GM12878 (cell line): ENCODE data around the gene ADA. TPM values are rescaled to one million over a fixed set of nuclear protein-coding genes. Genes with fewer than 3 reads are reported as not detected.

ENCODE experiments used
- BCL11A ChIP-seq: IDR thresholded peaks from 2 replicates; pipeline ENCODE4 v1.6.1; 2011; ENCODE audit warnings: low read depth, low read length
- CHD1 ChIP-seq: IDR thresholded peaks from 2 replicates; pipeline ENCODE4 v1.6.1; 2012; ENCODE audit warnings: low read depth, low read length, improper control_type of control experiment
- ESRRA ChIP-seq: IDR thresholded peaks from 2 replicates; pipeline ENCODE4 v1.6.1; 2012; ENCODE audit warnings: mild to moderate bottlenecking, low read length, improper control_type of control experiment
- HDGF ChIP-seq: fragments of 450-650 bp; IDR thresholded peaks from 2 replicates; pipeline ENCODE4 v1.6.1; 2016; ENCODE audit warnings: antibody characterized with exemption
- JUNB ChIP-seq: IDR thresholded peaks from 2 replicates; pipeline ENCODE4 v1.6.1; 2016; ENCODE audit warnings: antibody characterized with exemption, mild to moderate bottlenecking
- MTA3 ChIP-seq: IDR thresholded peaks from 2 replicates; pipeline ENCODE4 v1.6.1; 2012; ENCODE audit warnings: low read length, inconsistent platforms, borderline replicate concordance
- NR2C1 ChIP-seq: fragments of 450-650 bp; IDR thresholded peaks from 2 replicates; pipeline ENCODE4 v1.6.1; 2017; ENCODE audit warnings: antibody characterized with exemption, mild to moderate bottlenecking, moderate library complexity
- POLR2AphosphoS5 ChIP-seq: IDR thresholded peaks from 2 replicates; pipeline ENCODE4 v1.6.1; 2011; ENCODE audit warnings: mild to moderate bottlenecking, low read length, inconsistent platforms
- RAD51 ChIP-seq: fragments of 450-650 bp; IDR thresholded peaks from 2 replicates; pipeline ENCODE4 v1.6.1; 2016; ENCODE audit warnings: moderate library complexity, mild to moderate bottlenecking, inconsistent platforms
- SIN3A ChIP-seq: IDR thresholded peaks from 2 replicates; pipeline ENCODE4 v1.6.1; 2012; ENCODE audit warnings: low read depth, low read length, improper control_type of control experiment
- STAT1 ChIP-seq: fragments of 450-650 bp; conservative IDR thresholded peaks from 2 replicates; pipeline ENCODE4 v1.6.1; 2014; ENCODE audit warnings: antibody characterized with exemption, mild to moderate bottlenecking
- polyA plus RNA-seq, 11 experiments: library from polyadenylated mRNA; depleted of rRNA in 4 of 11; unstranded in 6 of 11; stranded (reverse) in 5 of 11; fragments of >200 nt; fragmentation: Nextera tagmentation in 4 of 11; fragmentation: Illumina TruSeq in 1 of 11; extraction: Ambion mirVana in 4 of 11; extraction: Trizol in 1 of 11; gene quantifications; 1 replicate in 1 of 11; 2 replicates in 10 of 11; pipeline versions ENCODE4 v1.2.1 to v1.2.3, GENCODE V29; 2011 to 2016; ENCODE audit warnings: inconsistent platforms in 2 of 11, missing spikeins in 2 of 11, low read depth in 1 of 11
- total RNA-seq, 4 experiments: library from RNA; depleted of rRNA in 3 of 4; stranded (reverse); fragments of >200 nt in 3 of 4; fragmentation: Illumina TruSeq in 1 of 4; extraction: Trizol in 1 of 4; gene quantifications; 2 replicates each; pipeline versions ENCODE4 v1.2.1 to v1.2.3, GENCODE V29; 2013 to 2021
- TF ChIP-seq, protein P1 (sequence below): IDR thresholded peaks from 2 replicates; pipeline ENCODE4 v1.6.1; 2012; ENCODE audit warnings: mild to moderate bottlenecking, low read depth, low read length
- TF ChIP-seq, protein P2 (sequence below): IDR thresholded peaks from 2 replicates; pipeline ENCODE4 v1.6.1; 2011; ENCODE audit warnings: mild to moderate bottlenecking, low read depth, low read length, moderate library complexity; ENCODE audit not compliant: insufficient replicate concordance
- TF ChIP-seq, protein P3 (sequence below): IDR thresholded peaks from 2 replicates; pipeline ENCODE4 v1.6.1; 2011; ENCODE audit warnings: borderline replicate concordance, low read depth, mild to moderate bottlenecking, moderate library complexity, low read length; ENCODE audit not compliant: insufficient read depth, poor library complexity, severe bottlenecking
- TF ChIP-seq, protein P4 (sequence below): fragments of 150-350 bp; IDR thresholded peaks from 2 replicates; pipeline ENCODE4 v1.6.1; 2016; ENCODE audit warnings: low read depth, low read length
- TF ChIP-seq, protein P5 (sequence below): fragments of 450-650 bp; IDR thresholded peaks from 2 replicates; pipeline ENCODE4 v1.6.1; 2017; ENCODE audit warnings: low read depth, mild to moderate bottlenecking, moderate library complexity

Gene ADA
- total and polyA plus RNA-seq, 10 of the 15 experiments (the other 5 are each of a cell fraction or from before 2014, with no cell fraction given): 40.9 to 217 (median 90.8) TPM

DNA sequence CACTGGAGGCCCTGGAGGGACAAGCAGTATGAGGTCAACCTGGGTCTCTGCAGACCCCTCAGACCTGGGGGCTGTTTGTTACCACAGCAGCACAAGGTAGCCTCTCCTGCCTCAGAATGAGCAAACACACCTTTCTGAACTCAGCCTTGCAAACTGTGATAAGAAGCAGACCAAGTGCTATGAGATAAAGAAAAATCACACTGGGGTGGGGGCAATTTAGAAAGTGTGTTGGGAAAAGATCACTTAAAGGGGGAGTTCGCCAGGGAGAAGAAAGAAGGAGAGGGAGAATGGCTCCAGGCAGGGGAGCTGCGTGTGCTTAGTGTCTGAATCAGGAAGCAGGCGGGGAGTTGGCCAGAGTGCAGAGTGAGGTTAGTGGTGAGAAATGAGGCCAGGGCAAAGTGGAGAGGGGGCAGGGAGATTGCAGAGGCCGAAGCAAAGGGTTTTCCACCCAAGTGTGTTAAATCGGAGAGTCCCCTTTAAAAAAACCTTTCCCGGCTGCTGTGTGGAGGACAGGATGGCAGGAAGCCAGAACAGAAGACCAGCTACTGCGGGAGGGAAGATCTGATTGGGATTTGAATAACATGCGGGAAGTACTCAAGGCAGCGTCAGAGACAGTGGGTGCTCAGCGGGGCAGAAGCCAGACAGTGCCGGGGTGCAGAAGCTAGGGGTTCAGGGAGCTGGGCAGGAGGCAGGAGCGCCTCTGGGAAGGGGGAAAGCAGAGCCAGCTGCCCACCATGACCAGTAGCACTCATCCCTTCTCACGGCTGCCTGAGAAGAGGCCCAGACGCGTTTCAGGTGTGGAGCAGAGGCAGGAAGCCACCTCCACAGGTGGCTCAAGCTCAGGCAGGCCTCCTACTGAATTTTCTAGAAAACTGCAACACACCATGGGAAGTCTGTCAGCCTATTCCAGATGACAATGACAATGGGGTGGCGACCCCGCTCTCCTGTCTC lies 9.0 kb downstream of the ADA start (continued):
- TF ChIP-seq, protein P1, sequence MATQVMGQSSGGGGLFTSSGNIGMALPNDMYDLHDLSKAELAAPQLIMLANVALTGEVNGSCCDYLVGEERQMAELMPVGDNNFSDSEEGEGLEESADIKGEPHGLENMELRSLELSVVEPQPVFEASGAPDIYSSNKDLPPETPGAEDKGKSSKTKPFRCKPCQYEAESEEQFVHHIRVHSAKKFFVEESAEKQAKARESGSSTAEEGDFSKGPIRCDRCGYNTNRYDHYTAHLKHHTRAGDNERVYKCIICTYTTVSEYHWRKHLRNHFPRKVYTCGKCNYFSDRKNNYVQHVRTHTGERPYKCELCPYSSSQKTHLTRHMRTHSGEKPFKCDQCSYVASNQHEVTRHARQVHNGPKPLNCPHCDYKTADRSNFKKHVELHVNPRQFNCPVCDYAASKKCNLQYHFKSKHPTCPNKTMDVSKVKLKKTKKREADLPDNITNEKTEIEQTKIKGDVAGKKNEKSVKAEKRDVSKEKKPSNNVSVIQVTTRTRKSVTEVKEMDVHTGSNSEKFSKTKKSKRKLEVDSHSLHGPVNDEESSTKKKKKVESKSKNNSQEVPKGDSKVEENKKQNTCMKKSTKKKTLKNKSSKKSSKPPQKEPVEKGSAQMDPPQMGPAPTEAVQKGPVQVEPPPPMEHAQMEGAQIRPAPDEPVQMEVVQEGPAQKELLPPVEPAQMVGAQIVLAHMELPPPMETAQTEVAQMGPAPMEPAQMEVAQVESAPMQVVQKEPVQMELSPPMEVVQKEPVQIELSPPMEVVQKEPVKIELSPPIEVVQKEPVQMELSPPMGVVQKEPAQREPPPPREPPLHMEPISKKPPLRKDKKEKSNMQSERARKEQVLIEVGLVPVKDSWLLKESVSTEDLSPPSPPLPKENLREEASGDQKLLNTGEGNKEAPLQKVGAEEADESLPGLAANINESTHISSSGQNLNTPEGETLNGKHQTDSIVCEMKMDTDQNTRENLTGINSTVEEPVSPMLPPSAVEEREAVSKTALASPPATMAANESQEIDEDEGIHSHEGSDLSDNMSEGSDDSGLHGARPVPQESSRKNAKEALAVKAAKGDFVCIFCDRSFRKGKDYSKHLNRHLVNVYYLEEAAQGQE: no peak
- TF ChIP-seq, protein P2, sequence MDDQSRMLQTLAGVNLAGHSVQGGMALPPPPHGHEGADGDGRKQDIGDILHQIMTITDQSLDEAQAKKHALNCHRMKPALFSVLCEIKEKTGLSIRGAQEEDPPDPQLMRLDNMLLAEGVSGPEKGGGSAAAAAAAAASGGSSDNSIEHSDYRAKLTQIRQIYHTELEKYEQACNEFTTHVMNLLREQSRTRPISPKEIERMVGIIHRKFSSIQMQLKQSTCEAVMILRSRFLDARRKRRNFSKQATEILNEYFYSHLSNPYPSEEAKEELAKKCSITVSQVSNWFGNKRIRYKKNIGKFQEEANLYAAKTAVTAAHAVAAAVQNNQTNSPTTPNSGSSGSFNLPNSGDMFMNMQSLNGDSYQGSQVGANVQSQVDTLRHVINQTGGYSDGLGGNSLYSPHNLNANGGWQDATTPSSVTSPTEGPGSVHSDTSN: no peak
- no peak for TF ChIP-seq ESRRA
- no peak for TF ChIP-seq CHD1
- TF ChIP-seq POLR2AphosphoS5: no peak
- TF ChIP-seq MTA3: no peak
- TF ChIP-seq, protein P3, sequence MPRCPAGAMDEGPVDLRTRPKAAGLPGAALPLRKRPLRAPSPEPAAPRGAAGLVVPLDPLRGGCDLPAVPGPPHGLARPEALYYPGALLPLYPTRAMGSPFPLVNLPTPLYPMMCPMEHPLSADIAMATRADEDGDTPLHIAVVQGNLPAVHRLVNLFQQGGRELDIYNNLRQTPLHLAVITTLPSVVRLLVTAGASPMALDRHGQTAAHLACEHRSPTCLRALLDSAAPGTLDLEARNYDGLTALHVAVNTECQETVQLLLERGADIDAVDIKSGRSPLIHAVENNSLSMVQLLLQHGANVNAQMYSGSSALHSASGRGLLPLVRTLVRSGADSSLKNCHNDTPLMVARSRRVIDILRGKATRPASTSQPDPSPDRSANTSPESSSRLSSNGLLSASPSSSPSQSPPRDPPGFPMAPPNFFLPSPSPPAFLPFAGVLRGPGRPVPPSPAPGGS: no peak
- no peak for TF ChIP-seq NR2C1
- TF ChIP-seq SIN3A: no peak
- TF ChIP-seq STAT1: no peak
- peak; percentile 93 for TF ChIP-seq HDGF
- TF ChIP-seq JUNB: no peak
- TF ChIP-seq RAD51: no peak
- TF ChIP-seq, protein P4, sequence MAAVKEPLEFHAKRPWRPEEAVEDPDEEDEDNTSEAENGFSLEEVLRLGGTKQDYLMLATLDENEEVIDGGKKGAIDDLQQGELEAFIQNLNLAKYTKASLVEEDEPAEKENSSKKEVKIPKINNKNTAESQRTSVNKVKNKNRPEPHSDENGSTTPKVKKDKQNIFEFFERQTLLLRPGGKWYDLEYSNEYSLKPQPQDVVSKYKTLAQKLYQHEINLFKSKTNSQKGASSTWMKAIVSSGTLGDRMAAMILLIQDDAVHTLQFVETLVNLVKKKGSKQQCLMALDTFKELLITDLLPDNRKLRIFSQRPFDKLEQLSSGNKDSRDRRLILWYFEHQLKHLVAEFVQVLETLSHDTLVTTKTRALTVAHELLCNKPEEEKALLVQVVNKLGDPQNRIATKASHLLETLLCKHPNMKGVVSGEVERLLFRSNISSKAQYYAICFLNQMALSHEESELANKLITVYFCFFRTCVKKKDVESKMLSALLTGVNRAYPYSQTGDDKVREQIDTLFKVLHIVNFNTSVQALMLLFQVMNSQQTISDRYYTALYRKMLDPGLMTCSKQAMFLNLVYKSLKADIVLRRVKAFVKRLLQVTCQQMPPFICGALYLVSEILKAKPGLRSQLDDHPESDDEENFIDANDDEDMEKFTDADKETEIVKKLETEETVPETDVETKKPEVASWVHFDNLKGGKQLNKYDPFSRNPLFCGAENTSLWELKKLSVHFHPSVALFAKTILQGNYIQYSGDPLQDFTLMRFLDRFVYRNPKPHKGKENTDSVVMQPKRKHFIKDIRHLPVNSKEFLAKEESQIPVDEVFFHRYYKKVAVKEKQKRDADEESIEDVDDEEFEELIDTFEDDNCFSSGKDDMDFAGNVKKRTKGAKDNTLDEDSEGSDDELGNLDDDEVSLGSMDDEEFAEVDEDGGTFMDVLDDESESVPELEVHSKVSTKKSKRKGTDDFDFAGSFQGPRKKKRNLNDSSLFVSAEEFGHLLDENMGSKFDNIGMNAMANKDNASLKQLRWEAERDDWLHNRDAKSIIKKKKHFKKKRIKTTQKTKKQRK: no peak
- TF ChIP-seq BCL11A: no peak
- TF ChIP-seq, protein P5, sequence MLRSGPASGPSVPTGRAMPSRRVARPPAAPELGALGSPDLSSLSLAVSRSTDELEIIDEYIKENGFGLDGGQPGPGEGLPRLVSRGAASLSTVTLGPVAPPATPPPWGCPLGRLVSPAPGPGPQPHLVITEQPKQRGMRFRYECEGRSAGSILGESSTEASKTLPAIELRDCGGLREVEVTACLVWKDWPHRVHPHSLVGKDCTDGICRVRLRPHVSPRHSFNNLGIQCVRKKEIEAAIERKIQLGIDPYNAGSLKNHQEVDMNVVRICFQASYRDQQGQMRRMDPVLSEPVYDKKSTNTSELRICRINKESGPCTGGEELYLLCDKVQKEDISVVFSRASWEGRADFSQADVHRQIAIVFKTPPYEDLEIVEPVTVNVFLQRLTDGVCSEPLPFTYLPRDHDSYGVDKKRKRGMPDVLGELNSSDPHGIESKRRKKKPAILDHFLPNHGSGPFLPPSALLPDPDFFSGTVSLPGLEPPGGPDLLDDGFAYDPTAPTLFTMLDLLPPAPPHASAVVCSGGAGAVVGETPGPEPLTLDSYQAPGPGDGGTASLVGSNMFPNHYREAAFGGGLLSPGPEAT: peak; percentile 81
